Mesothelial cell of epicardium (in vitro differentiated cells): ENCODE data around the gene CHST3. TPM values are rescaled to one million over a fixed set of nuclear protein-coding genes. Genes with fewer than 3 reads are reported as not detected.

Experiments used
- DNase-seq, 2 experiments: peaks; one replicate each; pipeline ENCODE4 v3.0.0; 2021; ENCODE audit warnings: low spot score in 2 of 2; ENCODE audit not compliant: unreplicated experiment in 2 of 2
- H3K27ac Mint-ChIP-seq: 2 replicates; pipeline ENCODE4 v1.8.0; 2021; ENCODE audit warnings: mixed read lengths
- H3K27me3 Mint-ChIP-seq: 2 replicates; pipeline ENCODE4 v1.8.0; 2021; ENCODE audit warnings: low read depth, mixed read lengths
- H3K36me3 Mint-ChIP-seq: 2 replicates; pipeline ENCODE4 v1.8.0; 2021; ENCODE audit warnings: mixed read lengths
- H3K4me1 Mint-ChIP-seq: 2 replicates; pipeline ENCODE4 v1.8.0; 2021; ENCODE audit warnings: mixed read lengths
- H3K4me3 Mint-ChIP-seq: 2 replicates; pipeline ENCODE4 v1.8.0; 2021; ENCODE audit warnings: mild to moderate bottlenecking, moderate library complexity, mixed read lengths
- H3K9me3 Mint-ChIP-seq: 2 replicates; pipeline ENCODE4 v1.8.0; 2021; ENCODE audit warnings: mixed read lengths
- total RNA-seq: library from RNA; stranded (reverse); gene quantifications from 3 replicates; pipeline ENCODE4 v1.2.1, GENCODE V29; 2021
- TF ChIP-seq, protein P1 (sequence below): fragments of 200-600 bp; sonication (generic); IDR thresholded peaks from one replicate; pipeline ENCODE4 v1.5.0; 2021; ENCODE audit warnings: antibody characterized with exemption; ENCODE audit not compliant: unreplicated experiment

CHST3 gene
- total RNA-seq, 1 donor from 2014 or later: 27.6 TPM

DNA sequence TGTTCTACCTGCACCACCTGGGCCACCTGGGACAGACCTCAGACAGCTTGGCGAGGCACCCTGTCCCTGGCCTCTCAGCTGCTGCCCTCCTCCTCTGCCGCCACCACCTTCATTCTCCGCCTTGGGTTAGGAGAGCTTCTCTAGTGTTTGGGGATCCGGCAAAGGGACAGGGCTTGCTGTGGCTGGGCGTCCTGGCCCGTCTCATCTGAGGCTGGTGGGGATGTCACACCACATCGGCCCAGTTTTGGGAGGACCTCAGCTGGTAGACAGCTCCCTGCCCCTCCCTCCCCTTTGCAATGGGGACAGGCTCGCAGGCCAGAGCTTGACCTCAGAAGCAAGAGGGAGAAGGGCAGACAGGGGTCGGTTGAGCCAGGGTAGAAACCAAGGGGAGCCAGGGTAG is 97.7 kb downstream of the CHST3 start:
- TF ChIP-seq, protein P1, sequence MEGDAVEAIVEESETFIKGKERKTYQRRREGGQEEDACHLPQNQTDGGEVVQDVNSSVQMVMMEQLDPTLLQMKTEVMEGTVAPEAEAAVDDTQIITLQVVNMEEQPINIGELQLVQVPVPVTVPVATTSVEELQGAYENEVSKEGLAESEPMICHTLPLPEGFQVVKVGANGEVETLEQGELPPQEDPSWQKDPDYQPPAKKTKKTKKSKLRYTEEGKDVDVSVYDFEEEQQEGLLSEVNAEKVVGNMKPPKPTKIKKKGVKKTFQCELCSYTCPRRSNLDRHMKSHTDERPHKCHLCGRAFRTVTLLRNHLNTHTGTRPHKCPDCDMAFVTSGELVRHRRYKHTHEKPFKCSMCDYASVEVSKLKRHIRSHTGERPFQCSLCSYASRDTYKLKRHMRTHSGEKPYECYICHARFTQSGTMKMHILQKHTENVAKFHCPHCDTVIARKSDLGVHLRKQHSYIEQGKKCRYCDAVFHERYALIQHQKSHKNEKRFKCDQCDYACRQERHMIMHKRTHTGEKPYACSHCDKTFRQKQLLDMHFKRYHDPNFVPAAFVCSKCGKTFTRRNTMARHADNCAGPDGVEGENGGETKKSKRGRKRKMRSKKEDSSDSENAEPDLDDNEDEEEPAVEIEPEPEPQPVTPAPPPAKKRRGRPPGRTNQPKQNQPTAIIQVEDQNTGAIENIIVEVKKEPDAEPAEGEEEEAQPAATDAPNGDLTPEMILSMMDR: no peak
- Mint-ChIP-seq H3K27ac (no peak overlapping the region), H3K27me3 (no peaks in the 10 kb centered on the region), H3K36me3 (no peaks in the 10 kb centered on the region), H3K9me3 (no peaks in the 10 kb centered on the region), H3K4me3 (no peak overlapping the region), H3K4me1 (peaks cover 8% of the 10 kb centered on the region)
- DNase-seq: no peak

DNA sequence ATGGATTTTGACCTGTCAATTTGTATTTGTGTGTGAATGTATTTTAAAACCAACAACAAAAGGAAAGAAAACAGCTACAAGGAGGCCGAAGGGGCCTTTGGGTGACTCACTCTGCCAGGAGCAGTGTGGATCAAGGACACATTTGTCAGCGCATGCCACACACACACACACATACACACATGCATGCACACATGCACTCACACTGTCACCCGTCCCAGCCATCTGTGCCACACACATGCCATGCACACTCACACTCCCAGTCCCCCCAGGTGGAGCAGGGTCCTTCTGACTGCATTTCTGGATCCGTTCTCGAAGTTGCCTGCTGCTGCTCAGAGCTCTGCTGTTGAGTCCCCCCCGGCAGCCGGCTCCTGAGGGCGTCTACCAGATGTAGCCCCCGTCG is 98.2 kb downstream of the CHST3 start:
- Mint-ChIP-seq H3K4me1 (peaks cover 7% of the 10 kb centered on the region), H3K4me3 (no peak overlapping the region), H3K36me3 (no peaks in the 10 kb centered on the region), H3K27ac (no peak overlapping the region), H3K27me3 (no peaks in the 10 kb centered on the region), H3K9me3 (no peaks in the 10 kb centered on the region)
- TF ChIP-seq, protein P1: no peak
- DNase-seq: no peak

Other genes starting within 250 kb of the CHST3 start
- 0.11 to 0.25 TPM (median 0.18 TPM) in 3 replicates for gene C10orf105, start 244.6 kb upstream of the CHST3 start, total RNA-seq
- gene VSIR, start 190.9 kb upstream of the CHST3 start, total RNA-seq: 8.0 to 9.1 TPM (median 8.7 TPM) in 3 replicates
- 554 to 574 TPM (median 557 TPM) in 3 replicates for gene PSAP, start 113.1 kb upstream of the CHST3 start, total RNA-seq
- 26.7 to 32.4 TPM (median 28.5 TPM) in 3 replicates for gene SPOCK2, start 124.2 kb downstream of the CHST3 start, total RNA-seq